Activated T-helper 1 cell treated with anti-CD3 and anti-CD28 coated beads, Interleukin-2, amount 50 U/mL, for 16 hours (primary cell): Measurements from ENCODE around the gene ERBB3.
A peak's percentile ranks its signal among the peaks of the same experiment; 100 is the strongest.

Experiments used
- DNase-seq, 2 donors: peaks; one replicate each; pipeline ENCODE4 v3.0.0-alpha.2; 2020; ENCODE audit warnings: low read depth in 1 of 2, low spot score in 1 of 2

ERBB3 gene

DNA sequence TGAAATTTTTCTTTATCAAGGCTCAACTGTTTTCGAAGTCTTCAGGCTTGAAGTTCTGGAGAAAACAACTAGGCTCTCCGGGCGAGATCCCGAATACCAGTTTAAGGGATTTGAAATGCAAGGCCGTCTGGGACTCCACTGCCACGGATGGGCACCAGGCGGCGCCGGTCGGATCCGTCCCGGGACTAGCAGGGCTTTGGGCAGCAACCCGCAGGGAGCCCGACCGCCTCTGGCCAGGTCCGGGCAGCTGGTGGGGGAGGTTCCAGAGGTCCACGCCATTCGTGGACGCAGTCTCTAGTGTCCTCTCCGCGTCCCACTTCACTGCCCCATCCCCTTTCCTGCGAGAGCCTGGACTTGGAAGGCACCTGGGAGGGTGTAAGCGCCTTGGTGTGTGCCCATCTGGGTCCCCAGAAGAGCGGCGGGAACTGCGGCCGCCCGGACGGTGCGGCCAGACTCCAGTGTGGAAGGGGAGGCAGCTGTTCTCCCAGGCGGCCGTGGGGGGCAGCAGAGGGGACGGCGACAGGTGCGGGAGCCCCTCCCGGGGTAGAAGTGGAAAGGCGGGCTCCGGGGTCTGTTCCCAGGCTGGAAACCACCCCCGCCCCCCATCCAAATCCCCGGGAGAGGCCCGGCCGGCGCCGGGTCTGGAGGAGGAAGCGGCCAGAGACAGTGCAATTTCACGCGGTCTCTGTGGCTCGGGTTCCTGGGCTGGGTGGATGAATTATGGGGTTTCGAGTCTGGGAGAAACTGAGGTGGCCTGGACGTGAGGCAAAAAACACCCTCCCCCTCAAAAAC, 838 bp upstream of the ERBB3 start:
- DNase-seq, result peak; percentile 22 to 32

DNA sequence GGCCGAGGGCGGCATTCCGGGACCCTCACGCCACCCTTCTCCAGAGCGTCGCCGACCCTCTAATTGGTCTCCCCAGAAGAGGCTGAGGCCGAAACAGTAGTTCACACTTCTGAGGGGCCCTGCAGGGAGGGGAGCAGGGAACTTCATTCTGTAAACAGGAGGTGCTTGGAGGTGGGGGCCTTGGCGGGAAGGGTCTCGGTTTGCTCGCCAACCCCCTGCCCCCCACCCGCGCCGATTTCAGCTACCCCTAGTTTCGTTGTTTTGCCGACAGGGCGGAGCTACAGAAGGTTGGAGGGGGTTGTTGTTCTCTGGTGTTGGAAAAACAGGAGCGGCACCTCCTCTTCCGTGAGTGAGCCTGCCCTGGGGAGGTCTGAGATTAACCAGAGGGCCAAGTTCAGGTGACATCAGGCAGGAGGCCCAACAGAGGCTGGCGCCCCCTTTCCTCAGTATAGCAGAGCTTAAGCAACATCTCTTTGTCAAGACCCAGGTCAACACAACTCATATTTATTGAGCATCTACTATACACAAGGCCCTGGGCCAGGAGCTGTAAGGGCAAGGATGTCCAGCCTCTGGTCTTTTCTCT, 682 bp downstream of the ERBB3 start:
- DNase-seq, result no peak

DNA sequence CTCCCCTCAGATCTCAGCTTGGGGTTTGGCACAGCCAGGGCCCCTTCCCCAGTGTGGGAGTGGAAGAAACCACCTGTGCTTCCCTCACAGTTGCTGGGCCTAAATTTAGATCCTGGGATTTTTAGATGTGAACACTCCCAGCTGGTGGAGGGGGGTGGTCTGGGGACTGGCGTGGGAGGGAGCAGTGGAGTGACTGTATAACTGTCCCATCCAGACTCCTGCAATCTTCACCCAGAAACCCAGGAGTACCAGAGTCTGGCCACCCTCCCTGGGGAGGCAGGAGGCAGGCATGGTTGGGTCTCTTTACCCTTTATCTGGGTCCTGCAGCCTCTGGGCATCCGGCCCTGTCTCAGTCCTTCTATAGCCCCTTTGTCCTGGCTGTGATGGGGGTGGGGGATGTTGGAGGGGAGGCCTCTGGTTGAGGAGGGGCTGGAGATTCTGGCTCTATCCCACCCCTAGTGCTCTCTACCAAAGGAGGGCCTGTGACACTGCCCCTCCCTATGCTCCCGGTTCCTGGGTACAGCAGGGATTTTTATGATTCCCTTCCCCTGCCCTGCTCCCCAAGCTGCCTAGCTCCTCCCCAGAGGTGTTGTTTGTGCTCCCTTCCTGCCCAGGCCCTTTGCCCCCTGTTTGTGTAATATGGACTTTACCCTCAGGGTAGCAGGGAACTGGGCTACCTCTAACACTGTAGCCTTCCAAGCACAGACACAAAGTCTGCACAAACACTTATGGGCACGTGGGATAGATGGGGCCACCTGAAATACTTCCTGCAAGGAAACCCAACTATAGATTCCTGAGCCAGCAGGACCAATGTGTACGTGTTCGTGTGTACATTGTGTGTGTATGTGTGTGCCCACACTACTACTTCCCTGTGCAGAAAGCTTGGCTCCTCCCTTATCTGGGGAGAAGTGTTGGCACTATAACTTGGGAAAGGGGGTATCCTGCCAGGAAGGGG, 1.7 kb downstream of the ERBB3 start:
- no peak for DNase-seq

DNA sequence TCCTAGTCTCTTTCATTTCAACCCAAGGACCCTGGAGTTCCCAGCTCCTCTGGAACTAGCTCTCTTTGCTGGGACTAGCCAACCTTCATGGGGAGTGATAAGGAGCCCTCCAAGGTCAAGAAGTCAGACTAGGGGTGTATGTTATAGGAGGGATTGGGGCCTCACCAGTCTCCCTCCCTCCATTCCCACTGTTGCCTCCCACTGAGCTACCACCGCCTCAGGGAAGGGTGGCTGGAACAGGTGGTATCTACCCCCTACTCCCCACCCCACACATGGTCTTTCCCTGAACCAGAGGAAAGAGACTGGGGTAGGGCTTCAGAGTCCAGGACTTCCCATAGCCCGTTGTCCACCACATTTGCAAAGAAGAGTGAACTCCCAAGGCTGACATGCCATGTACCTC, 2.4 kb downstream of the ERBB3 start:
- no peak for DNase-seq

DNA sequence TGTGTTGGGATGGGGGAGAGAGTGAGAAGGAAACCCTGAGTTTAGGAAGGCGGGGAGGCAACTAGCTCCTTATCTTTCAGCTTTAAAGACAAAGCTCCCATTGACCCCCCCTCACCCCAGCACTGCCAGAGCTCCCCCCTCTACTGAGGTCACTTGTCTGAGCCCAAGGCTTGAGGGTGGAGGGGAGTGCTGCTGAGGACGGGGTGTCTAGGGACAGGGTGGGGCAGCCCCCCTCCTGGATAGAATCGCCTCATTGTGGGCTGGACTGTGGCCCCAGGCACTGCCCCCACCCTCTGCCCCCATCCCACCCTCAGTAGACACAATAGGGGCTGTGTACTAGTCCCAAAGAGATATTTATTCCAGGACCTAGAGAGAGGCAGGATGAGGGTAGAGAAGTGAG, 3.0 kb downstream of the ERBB3 start:
- no peak for DNase-seq

DNA sequence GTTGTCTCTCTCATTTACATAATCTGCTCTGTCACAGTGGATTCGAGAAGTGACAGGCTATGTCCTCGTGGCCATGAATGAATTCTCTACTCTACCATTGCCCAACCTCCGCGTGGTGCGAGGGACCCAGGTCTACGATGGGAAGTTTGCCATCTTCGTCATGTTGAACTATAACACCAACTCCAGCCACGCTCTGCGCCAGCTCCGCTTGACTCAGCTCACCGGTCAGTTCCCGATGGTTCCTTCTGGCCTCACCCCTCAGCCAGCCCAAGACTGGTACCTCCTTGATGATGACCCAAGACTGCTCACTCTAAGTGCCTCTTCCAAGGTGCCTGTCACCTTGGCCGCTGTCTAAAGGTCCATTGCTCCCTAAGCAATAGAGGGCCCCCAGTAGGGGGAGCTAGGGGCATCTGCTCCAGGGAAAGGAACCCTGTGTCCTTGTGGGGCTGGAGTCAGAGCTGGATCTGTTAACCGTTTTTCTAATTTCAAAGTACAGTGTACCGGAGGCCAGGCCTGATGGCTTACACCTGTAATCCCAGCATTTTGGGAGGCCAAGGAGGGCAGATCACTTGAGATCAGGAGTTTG, 5.1 kb downstream of the ERBB3 start:
- no peak for DNase-seq

DNA sequence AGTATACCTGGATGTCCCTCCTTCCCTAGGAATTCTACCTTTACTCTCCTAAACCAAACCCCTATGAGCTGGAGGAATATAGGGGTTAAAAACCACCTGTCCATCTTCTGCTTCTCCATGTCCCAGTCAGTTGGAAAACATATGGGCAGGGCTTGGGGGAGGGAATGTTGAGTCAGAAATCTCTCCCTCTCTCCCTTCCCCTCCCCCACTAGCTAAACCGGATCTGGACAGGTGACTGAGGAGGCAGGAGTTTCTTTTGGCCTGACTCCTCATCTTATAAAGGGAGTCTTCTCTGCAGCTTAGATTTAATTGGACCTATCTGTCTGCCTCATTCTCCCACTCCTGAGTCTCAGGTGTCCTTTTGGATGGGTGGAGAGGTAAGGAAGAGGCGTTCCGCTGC, 6.1 kb downstream of the ERBB3 start:
- DNase-seq, result no peak

DNA sequence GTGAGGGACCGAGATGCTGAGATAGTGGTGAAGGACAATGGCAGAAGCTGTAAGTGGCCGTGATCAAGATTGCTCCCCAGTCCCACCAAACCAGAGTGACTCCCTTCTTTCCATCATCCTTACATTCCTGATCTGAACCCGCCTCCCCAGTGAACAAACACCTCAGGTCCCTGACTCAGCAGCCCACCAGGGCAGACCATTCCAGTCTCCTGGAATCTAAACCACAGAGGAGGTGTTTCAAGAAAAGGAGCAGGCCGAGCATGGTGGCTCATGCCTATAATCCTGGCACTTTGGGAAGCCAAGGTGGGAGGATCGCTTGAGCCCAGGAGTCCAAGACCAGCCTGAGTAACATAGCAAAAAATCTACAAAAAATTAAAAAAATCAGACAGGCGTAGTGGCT, 6.6 kb downstream of the ERBB3 start:
- DNase-seq, result no peak

DNA sequence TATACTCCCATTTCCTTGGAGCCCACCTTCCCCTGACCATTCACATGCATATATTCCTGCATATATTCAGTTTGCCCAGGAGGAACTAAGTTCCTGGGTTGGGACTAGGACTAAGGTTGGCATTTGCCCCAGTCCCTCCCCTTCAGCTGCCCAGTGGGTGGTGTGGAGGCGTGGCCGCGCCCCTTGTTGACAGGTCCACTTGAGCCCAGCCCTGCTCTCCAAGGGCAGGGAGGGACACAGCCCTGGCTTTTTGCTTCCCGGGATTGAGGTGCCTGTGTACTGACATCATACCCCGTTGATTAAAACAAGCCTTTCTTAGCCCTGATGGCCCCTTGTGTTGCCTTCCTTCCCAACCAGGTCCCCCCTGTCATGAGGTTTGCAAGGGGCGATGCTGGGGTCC, 7.3 kb downstream of the ERBB3 start:
- DNase-seq, result no peak

DNA sequence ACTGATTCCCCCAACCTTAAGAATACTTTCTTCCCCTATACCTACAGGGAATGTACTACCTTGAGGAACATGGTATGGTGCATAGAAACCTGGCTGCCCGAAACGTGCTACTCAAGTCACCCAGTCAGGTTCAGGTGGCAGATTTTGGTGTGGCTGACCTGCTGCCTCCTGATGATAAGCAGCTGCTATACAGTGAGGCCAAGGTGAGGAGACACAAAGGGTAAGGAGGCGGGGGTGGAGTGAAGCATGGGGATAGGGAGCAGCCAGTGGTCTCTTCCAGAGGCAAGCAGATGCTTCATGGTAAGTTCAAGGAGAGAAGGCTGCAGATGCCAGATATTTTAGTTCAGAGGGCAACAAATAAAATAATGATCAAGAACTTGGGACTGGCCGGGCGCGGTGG, 17.8 kb downstream of the ERBB3 start:
- DNase-seq, result no peak

DNA sequence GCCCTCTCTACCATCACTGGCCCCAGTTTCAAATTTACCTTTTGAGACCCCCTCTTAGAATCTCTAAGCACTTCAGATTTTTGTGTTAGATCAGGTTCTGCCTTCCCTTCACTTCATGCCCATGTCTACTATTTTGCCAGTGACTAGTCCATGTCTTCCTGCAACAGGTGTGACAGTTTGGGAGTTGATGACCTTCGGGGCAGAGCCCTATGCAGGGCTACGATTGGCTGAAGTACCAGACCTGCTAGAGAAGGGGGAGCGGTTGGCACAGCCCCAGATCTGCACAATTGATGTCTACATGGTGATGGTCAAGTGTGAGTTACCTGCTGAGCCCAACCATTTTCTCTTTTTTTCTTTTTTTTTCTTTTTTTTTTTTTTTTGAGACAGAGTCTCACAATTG, 18.6 kb downstream of the ERBB3 start:
- DNase-seq, result no peak

DNA sequence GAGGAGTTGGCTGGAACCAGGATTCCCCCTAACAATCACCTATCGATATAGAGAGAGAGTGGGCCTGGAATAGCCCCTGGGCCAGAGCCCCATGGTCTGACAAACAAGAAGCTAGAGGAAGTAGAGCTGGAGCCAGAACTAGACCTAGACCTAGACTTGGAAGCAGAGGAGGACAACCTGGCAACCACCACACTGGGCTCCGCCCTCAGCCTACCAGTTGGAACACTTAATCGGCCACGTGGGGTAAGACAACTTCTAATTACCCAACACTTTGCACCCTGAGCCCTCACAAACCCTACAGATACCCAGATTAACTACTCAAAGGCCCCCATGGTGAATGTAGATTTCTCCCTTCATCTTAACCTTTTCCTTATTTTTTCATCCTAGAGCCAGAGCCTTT, 19.8 kb downstream of the ERBB3 start:
- no peak for DNase-seq

DNA sequence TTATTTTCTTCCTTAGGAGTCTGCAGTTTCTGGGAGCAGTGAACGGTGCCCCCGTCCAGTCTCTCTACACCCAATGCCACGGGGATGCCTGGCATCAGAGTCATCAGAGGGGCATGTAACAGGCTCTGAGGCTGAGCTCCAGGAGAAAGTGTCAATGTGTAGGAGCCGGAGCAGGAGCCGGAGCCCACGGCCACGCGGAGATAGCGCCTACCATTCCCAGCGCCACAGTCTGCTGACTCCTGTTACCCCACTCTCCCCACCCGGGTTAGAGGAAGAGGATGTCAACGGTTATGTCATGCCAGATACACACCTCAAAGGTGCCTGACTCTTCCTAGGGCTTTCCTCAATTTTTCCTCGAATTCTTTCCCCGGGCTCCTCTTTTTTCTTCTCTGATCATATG, 21.1 kb downstream of the ERBB3 start:
- no peak for DNase-seq

DNA sequence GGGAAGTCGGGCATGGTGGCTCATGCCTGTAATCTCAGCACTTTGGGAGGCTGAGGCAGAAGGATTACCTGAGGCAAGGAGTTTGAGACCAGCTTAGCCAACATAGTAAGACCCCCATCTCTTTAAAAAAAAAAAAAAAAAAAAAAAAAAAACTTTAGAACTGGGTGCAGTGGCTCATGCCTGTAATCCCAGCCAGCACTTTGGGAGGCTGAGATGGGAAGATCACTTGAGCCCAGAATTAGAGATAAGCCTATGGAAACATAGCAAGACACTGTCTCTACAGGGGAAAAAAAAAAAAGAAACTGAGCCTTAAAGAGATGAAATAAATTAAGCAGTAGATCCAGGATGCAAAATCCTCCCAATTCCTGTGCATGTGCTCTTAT, 22.7 kb downstream of the ERBB3 start:
- DNase-seq, result no peak

DNA sequence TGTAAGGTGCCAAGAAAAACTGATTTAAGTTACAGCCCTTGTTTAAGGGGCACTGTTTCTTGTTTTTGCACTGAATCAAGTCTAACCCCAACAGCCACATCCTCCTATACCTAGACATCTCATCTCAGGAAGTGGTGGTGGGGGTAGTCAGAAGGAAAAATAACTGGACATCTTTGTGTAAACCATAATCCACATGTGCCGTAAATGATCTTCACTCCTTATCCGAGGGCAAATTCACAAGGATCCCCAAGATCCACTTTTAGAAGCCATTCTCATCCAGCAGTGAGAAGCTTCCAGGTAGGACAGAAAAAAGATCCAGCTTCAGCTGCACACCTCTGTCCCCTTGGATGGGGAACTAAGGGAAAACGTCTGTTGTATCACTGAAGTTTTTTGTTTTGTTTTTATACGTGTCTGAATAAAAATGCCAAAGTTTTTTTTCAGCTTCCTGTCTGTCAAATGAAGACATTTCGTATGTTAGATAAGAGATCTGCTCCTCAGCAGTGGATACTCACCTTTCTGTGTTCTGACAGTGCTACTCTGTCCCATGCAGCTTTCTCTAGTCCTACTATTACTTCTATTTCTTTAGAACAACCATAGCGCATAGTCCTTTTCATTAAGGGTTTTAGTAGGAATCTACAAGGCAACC, 23.2 kb downstream of the ERBB3 start:
- no peak for DNase-seq

DNA sequence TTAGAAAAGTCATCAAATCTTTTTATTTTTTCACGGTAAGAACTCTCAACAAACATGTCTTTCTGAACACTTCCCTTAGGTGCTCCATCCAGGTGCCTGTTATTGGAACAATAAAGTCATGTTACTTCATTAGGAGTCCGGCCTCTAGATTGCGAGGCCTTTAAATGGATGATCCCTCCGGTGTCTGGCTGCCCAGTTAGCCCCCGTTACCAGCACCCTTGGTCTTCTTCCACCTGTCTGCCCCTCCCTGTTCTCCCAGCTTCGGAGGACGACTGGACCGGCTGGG, 23.8 kb downstream of the ERBB3 start:
- DNase-seq, result no peak

DNA sequence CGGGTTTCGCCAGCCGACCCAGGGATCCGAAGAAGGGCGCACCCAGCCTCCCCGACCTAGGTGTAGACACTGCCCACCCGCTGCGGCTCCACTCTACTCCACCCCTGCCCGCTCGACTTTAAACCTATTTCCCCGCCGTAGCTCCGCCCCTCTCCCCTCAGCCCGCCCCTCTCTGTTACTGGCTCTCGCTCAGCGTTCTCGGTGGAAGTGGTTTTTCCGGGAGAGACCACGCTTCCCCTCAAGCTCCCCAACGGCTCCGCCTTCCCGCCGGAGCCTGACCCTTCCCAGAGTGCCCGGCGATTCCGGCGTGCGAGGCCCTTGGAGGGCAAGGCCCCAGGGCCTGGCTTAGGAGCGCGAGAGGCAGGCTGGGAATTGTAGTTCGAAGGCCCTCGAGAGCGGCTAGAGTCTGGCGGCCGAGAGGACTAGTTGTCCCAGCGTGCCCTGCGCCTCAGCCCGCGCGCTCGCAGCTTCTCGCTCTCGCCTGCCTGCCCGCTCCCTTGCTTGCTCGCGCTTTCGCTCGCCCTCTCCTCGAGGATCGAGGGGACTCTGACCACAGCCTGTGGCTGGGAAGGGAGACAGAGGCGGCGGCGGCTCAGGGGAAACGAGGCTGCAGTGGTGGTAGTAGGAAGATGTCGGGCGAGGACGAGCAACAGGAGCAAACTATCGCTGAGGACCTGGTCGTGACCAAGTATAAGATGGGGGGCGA, 24.3 kb downstream of the ERBB3 start, which contains the start of gene PA2G4:
Gene PA2G4 (plus strand): TSS at position 451 of the 706 bp plus-strand sequence. CDS start 179 bp downstream, at position 630.
- DNase-seq, result peak; percentile 93 to 96

DNA sequence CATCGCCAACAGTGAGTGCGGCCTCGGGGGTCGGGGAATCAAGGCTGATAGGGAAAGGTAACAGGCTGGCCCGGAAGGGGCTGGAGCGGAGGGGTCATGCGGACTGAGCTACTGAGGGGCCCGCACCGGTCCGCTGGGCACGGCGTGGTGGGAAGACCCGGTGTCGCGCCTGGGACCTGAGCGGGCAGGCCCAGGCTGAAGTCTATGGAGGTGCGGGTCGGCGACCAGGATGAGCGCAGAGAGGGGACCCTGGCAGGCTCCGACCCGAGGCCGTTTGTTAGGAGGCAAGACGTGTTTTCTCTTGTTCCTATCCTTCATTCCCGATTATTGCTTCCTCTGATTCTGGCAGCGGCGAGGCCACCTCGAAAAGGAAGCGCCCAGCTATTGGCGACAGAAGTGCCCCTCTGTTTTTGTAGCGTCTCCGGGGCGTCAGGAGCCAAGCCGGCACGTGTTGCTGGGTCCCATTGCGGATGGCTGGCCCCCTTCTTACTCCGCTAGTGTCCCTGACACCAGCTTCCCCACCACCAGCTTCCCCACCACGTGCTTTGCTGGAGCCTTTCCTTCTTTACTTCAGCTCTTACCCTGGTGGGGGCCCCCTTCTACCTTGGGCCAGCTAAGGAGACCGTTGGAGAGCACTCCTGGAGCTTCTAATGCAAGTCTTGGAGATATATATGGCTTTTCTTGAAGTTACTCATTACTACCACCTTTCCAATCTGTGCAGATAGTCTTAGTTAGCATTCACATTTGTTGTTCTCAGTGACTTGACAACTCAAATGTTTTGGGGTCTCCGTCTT, 25.0 kb downstream of the ERBB3 start:
- DNase-seq, result no peak

DNA sequence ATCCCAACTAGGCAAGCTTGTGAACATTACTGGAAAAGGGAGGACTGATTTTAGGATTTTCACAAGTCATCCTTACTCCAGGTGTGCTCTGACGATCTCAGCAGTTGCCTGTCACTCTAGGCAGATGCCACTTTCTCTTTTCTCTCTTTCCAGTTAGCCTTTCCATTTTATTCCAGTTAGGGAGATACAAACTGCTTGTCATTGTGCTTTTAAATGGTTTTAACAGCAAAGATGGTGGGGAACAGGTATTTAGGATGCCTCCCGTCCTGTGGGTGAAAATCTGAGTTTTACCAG, 25.6 kb downstream of the ERBB3 start:
- DNase-seq, result no peak

DNA sequence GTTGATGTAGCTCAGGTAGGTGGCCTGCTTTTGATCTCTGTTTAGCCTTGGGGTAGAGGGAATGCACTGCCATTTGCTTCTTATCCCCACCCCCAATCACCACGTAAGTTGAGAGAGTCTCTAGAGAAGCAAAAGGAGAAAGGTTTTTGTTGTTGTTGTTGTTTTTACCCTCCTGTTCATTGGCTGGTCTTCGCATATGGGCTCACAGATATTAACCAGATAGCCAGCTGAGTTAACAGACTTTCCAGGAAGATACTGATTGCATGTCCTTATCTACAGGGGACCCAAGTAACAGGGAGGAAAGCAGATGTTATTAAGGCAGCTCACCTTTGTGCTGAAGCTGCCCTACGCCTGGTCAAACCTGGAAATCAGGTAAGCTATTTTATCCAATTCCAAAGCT, 27.3 kb downstream of the ERBB3 start:
- DNase-seq, result no peak
